Smooth muscle cell (in vitro differentiated cells): Measurements from ENCODE around the gene MEAK7. TPM values are rescaled to one million over a fixed set of nuclear protein-coding genes. Genes with fewer than 3 reads are reported as not detected.

Experiments used
- DNase-seq: peaks from one replicate; lab custom pipeline; 2025; ENCODE audit not compliant: unreplicated experiment; lab: John Stamatoyannopoulos, UW
- H2AFZ ChIP-seq: fragments of 200-600 bp; sonication (generic); 2 replicates; pipeline ENCODE4 v1.6.0; 2016; ENCODE audit warnings: antibody characterized with exemption, low read depth, mild to moderate bottlenecking
- H3F3A ChIP-seq: fragments of 200-600 bp; sonication (generic); 2 replicates; pipeline ENCODE4 v1.6.0; 2017; ENCODE audit warnings: antibody characterized with exemption, low read depth
- H3K27ac ChIP-seq: fragments of 200-600 bp; sonication (generic); 2 replicates; pipeline ENCODE4 v1.5.1; 2016; ENCODE audit warnings: low read depth, mild to moderate bottlenecking
- H3K27me3 ChIP-seq: fragments of 200-600 bp; sonication (generic); 2 replicates; pipeline ENCODE4 v1.6.1; 2016; ENCODE audit warnings: low read depth, mild to moderate bottlenecking
- H3K36me3 ChIP-seq: fragments of 200-600 bp; sonication (generic); 2 replicates; pipeline ENCODE4 v1.5.1; 2016; ENCODE audit warnings: low read depth
- H3K4me1 ChIP-seq: fragments of 200-600 bp; sonication (generic); 2 replicates; pipeline ENCODE4 v1.5.1; 2016; ENCODE audit warnings: low read depth
- H3K4me2 ChIP-seq: fragments of 200-600 bp; sonication (generic); 2 replicates; pipeline ENCODE4 v1.6.0; 2016; ENCODE audit warnings: mild to moderate bottlenecking
- H3K4me3 ChIP-seq: fragments of 200-600 bp; sonication (generic); 2 replicates; pipeline ENCODE4 v1.5.1; 2016; ENCODE audit warnings: mild to moderate bottlenecking
- H3K79me2 ChIP-seq: fragments of 200-600 bp; sonication (generic); 2 replicates; pipeline ENCODE4 v1.6.0; 2016; ENCODE audit warnings: low read depth, mild to moderate bottlenecking
- H3K9ac ChIP-seq: fragments of 200-600 bp; sonication (generic); 2 replicates; pipeline ENCODE4 v1.6.0; 2016; ENCODE audit warnings: low read depth
- H3K9me3 ChIP-seq: fragments of 200-600 bp; sonication (generic); replicated peaks from 2 replicates; pipeline ENCODE4 v1.5.1; 2016; ENCODE audit warnings: low read depth
- H4K20me1 ChIP-seq: fragments of 200-600 bp; sonication (generic); 2 replicates; pipeline ENCODE4 v1.6.0; 2016; ENCODE audit warnings: low read depth
- WGBS: methylation state at CpG from one replicate; pipeline ENCODE4 v1.1.7; 2016; ENCODE audit warnings: low lambda C conversion rate; 5-methylcytosine and 5-hydroxymethylcytosine counted together
- polyA plus RNA-seq: library from polyadenylated mRNA; unstranded; fragments of >200 nt; fragmentation: Nextera tagmentation; extraction: Ambion mirVana; gene quantifications from 2 replicates; pipeline ENCODE4 v1.2.1, GENCODE V29; 2016
- total RNA-seq: library from RNA; depleted of rRNA; stranded (reverse); fragments of >200 nt; gene quantifications from 2 replicates; pipeline ENCODE4 v1.2.3, GENCODE V29; 2014
- TF ChIP-seq, protein P1 (sequence below): fragments of 200-600 bp; sonication (generic); IDR thresholded peaks from 2 replicates; pipeline ENCODE4 v1.5.1; 2017; ENCODE audit warnings: borderline replicate concordance, mild to moderate bottlenecking, antibody characterized with exemption; ENCODE audit not compliant: insufficient read depth, poor library complexity, severe bottlenecking

MEAK7 gene
- total and polyA plus RNA-seq, 2 experiments from 2014 or later = 26.4 to 32.1 TPM

DNA sequence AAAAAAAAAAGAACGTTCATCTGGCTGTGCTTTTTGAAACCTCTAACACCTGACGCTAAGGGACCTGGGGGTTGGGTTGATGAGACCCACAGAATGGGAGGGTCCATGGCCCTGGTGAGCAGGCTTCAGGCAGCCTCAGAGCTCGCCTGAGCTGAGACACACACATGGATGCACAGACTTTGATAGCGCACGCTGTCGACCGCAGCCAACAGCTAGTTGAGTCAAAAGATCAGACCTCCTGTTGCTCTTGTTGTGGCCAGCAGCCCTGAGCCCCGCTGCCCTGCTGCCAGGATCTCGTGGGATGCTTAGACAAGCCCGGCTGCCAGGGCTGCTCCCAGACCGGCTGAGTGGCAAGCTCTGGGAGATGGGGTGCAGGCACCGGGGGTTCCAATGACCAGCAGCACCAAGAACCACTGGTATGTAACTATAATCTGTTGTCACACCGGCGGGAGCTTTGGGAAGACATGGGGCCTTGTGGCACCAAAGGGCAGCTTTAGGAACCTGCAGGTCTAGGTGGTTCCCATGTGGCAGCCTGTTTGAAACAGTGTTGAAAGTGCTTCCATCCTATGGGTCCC, 20.0 kb upstream of the MEAK7 start:
- no peaks in the 10 kb centered on the region for H3K27me3 ChIP-seq
- DNase-seq = no peak
- WGBS = 88% methylated on average over 14 of the region's 14 CpGs
- H3K79me2 ChIP-seq = no peaks in the 10 kb centered on the region
- H3K4me2 ChIP-seq = no peak overlapping the region
- no peaks in the 10 kb centered on the region for H3F3A ChIP-seq
- H3K27ac ChIP-seq = no peak overlapping the region
- no peak overlapping the region for H3K4me3 ChIP-seq
- H3K9me3 ChIP-seq = no peaks in the 10 kb centered on the region
- H2AFZ ChIP-seq = no peak overlapping the region
- TF ChIP-seq, protein P1, sequence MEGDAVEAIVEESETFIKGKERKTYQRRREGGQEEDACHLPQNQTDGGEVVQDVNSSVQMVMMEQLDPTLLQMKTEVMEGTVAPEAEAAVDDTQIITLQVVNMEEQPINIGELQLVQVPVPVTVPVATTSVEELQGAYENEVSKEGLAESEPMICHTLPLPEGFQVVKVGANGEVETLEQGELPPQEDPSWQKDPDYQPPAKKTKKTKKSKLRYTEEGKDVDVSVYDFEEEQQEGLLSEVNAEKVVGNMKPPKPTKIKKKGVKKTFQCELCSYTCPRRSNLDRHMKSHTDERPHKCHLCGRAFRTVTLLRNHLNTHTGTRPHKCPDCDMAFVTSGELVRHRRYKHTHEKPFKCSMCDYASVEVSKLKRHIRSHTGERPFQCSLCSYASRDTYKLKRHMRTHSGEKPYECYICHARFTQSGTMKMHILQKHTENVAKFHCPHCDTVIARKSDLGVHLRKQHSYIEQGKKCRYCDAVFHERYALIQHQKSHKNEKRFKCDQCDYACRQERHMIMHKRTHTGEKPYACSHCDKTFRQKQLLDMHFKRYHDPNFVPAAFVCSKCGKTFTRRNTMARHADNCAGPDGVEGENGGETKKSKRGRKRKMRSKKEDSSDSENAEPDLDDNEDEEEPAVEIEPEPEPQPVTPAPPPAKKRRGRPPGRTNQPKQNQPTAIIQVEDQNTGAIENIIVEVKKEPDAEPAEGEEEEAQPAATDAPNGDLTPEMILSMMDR = no peak
- peaks cover 11% of the 10 kb centered on the region for H3K4me1 ChIP-seq
- H3K36me3 ChIP-seq = no peaks in the 10 kb centered on the region
- H3K9ac ChIP-seq = no peak overlapping the region
- no peaks in the 10 kb centered on the region for H4K20me1 ChIP-seq

DNA sequence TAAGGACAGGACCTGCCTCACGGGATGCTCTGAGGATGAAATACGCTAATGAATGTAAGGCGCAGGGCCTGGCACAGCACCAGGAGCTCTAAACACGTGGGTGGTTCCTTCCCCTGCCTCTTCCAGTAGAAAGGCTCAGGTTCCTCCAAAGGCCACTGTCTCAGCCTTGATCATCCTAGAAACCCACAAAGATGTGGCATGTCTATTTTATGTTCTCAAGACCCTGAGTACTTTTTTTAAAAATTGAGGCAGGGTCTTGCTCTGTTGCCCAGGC, 17.0 kb upstream of the MEAK7 start:
- no peak overlapping the region for H2AFZ ChIP-seq
- no peaks in the 10 kb centered on the region for H3K79me2 ChIP-seq

DNA sequence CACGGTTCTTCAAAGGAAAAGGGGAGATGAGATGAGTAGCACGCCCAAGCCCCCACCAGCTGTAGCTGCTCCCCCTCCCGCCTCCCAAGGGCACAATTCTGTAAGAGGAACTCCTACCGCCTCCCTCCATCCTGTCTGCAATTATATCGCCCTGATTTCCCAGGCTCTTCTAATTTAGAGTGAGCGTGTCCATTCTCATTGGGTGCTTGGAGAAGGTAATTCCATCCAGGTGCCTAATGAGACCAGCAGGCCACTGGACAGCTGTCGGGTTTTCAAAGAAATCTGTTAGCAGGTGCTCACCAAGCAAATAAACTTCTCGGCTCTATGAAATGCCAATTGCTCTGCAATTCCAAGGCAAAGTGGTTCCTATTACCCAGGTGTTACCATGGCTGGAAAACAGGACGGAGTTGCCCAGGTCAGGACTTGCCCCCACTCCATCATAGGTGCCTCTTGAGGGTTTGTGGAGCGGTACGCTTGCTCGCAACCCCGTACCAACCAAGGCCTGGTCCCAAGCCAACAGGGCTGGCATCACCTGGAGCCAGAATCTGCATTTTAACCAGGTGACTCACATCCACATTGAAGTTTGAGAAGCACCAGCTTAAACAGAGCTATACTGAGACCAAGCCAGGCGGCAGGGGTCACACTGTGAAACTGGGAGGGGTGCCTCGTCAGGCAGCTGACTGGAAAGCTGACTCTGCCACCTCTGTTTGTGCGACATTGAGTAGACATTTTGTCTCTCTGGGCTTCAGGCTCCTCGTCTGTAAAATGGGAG, 16.5 kb upstream of the MEAK7 start:
- Histone ChIP-seq H4K20me1 (no peaks in the 10 kb centered on the region), H3K9ac (no peak overlapping the region), H3K27ac (no peak overlapping the region), H2AFZ (no peak overlapping the region), H3K9me3 (no peaks in the 10 kb centered on the region), H3K27me3 (no peaks in the 10 kb centered on the region), H3K4me1 (no peaks in the 10 kb centered on the region), H3K4me2 (no peak overlapping the region), H3K36me3 (no peaks in the 10 kb centered on the region), H3K79me2 (no peaks in the 10 kb centered on the region), H3K4me3 (no peak overlapping the region), H3F3A (no peaks in the 10 kb centered on the region)
- TF ChIP-seq, protein P1 = no peak
- DNase-seq = no peak
- 80% methylated on average over 17 of the region's 17 CpGs for WGBS

More for the DNA sequence above, 17.0 kb upstream of the MEAK7 start:
- Histone ChIP-seq H3K27ac (no peak overlapping the region), H3K9ac (no peak overlapping the region), H4K20me1 (no peaks in the 10 kb centered on the region), H3K4me3 (no peak overlapping the region), H3F3A (no peaks in the 10 kb centered on the region), H3K9me3 (no peaks in the 10 kb centered on the region), H3K27me3 (no peaks in the 10 kb centered on the region), H3K36me3 (no peaks in the 10 kb centered on the region), H3K4me1 (peaks cover 2% of the 10 kb centered on the region), H3K4me2 (no peak overlapping the region)
- TF ChIP-seq, protein P1 = no peak
- DNase-seq = no peak
- WGBS = 93% methylated on average over 4 of the region's 4 CpGs

DNA sequence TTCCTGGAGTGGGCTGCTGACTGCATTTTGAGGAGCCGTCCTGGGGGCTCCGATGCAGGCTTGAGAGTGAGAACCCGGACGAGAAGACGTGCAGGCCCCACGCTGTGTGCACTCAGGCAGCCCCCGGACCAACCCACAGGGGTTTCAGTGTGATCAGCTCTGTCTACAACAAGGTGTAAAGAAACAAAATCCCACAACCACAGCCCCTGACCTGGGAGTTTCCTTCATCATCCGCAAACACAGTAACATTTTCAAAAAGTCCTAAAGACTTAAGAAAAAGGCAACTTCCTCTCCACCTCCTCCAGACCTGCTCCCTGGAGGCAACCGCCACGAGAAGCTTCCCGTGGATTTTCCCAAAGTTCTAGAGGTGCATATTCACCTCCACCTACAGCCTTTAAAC, 15.4 kb upstream of the MEAK7 start:
- no peak overlapping the region for H3K27ac ChIP-seq
- no peaks in the 10 kb centered on the region for H3K27me3 ChIP-seq
- no peak for DNase-seq
- H4K20me1 ChIP-seq = no peaks in the 10 kb centered on the region
- no peak overlapping the region for H3K4me2 ChIP-seq
- TF ChIP-seq, protein P1 = no peak
- H3K36me3 ChIP-seq = no peaks in the 10 kb centered on the region
- no peak overlapping the region for H2AFZ ChIP-seq
- no peak overlapping the region for H3K9ac ChIP-seq
- H3K9me3 ChIP-seq = no peaks in the 10 kb centered on the region
- no peak overlapping the region for H3K4me3 ChIP-seq
- no peaks in the 10 kb centered on the region for H3K79me2 ChIP-seq
- no peaks in the 10 kb centered on the region for H3F3A ChIP-seq
- peaks cover under 1% of the 10 kb centered on the region for H3K4me1 ChIP-seq
- WGBS = 89% methylated on average over 11 of the region's 11 CpGs
